Lung (tissue), 12 donors: Measurements from ENCODE around the gene METTL8. TPM values are rescaled to one million over a fixed set of nuclear protein-coding genes. Genes with fewer than 3 reads are reported as not detected.

Experiments used
- ATAC-seq: fragments of 200-7000 bp; cut with Tn5 transposase; one replicate; pipeline ENCODE4 v1.9.1; 2020; ENCODE audit warnings: moderate number of reproducible peaks; ENCODE audit not compliant: insufficient read depth, low FRiP score
- DNase-seq, 3 donors: peaks; one replicate each; pipeline ENCODE4 v3.0.0-alpha.2; 2013 to 2017
- H3K27ac ChIP-seq, 2 donors: one replicate each; pipeline ENCODE4 v1.5.1; 2013; ENCODE audit warnings: mild to moderate bottlenecking in 2 of 2, moderate library complexity in 2 of 2, control low read depth in 1 of 2, inconsistent platforms in 1 of 2, low read depth in 1 of 2, low read length in 1 of 2
- H3K27me3 ChIP-seq, 3 donors: one replicate each; pipeline ENCODE4 v1.5.1; 2013; ENCODE audit warnings: low read length in 2 of 3; ENCODE audit not compliant: control insufficient read depth in 3 of 3, insufficient read depth in 3 of 3
- H3K36me3 ChIP-seq, 4 donors: one replicate each; pipeline ENCODE4 v1.5.1; 2013; ENCODE audit warnings: low read length in 4 of 4, mild to moderate bottlenecking in 1 of 4, moderate library complexity in 1 of 4; ENCODE audit not compliant: control insufficient read depth in 4 of 4, insufficient read depth in 4 of 4
- H3K4me1 ChIP-seq, 5 donors: one replicate each; pipeline ENCODE4 v1.5.1; 2013; ENCODE audit warnings: low read length in 5 of 5, mild to moderate bottlenecking in 2 of 5, moderate library complexity in 1 of 5; ENCODE audit not compliant: control insufficient read depth in 5 of 5, insufficient read depth in 5 of 5
- H3K4me3 ChIP-seq: one replicate; pipeline ENCODE4 v1.5.1; 2013; ENCODE audit warnings: mild to moderate bottlenecking, control low read depth, moderate library complexity
- H3K9ac ChIP-seq, 2 donors: one replicate each; pipeline ENCODE4 v1.5.1; 2013; ENCODE audit warnings: low read length in 2 of 2, control low read depth in 1 of 2; ENCODE audit not compliant: insufficient read depth in 1 of 2
- H3K9me3 ChIP-seq, 4 donors: one replicate each; pipeline ENCODE4 v1.5.1; 2013; ENCODE audit warnings: low read length in 3 of 4, mild to moderate bottlenecking in 1 of 4, moderate library complexity in 1 of 4; ENCODE audit not compliant: control insufficient read depth in 4 of 4, insufficient read depth in 3 of 4
- CTCF ChIP-seq: IDR thresholded peaks from 2 replicates; pipeline ENCODE4 v1.5.1; 2012; ENCODE audit warnings: mild to moderate bottlenecking; ENCODE audit errors: control extremely low read depth, extremely low read depth
- WGBS, 2 donors: extraction: QIAGEN DNeasy Blood & Tissue Kit; methylation state at CpG; one replicate each; pipeline ENCODE4 v1.1.7; 2013; 5-methylcytosine and 5-hydroxymethylcytosine counted together
- polyA plus RNA-seq, 2 donors: library from polyadenylated mRNA; stranded (reverse); fragments of 200-250 nt; gene quantifications; one replicate each; pipeline ENCODE4 v1.2.1, GENCODE V29; 2013
- total RNA-seq, 2 donors: library from RNA; depleted of rRNA in 1 of 2; stranded (reverse); fragments of >200 nt in 1 of 2; gene quantifications; one replicate each; pipeline ENCODE4 v1.2.1, GENCODE V29; 2014 to 2021
- donor health status: control.
- donor health status: control.
- donor health status: Bipolar disorder and iron deficiency.
- donor health status: healthy.
- donor health status: DM: yes; HTN: yes; CAD: no.

The METTL8 gene
- total and polyA plus RNA-seq, 4 donors, result 4.9 to 9.3 (median 8.5) TPM

DNA sequence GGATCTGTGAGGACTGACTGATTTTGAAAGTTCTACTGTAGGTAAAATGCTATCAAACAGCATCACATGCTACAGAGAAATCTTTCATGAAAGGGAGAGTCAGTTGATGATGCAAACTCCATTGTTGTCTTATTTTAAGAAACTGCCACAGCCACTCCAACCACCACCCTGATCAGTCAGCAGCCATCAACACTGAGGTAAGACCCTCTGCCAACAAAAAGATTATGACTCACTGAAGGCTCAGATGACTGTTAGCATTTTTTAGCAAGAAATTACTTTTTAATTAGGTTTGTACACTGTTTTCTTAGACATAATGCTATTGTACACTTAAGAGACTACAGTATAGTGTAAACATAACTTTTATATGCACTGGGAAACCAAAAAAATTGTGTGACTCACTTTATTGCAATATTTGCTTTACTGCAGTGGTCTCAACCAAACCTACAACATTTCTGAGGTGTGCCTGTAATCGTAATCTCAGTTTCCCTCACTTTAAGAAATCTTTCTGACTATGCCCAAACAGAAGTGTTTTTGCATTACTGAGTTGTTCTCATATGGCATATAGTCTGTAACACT, 42.8 kb downstream of the METTL8 start:
- Histone ChIP-seq H3K27ac (no peak overlapping the region), H3K9me3 (no peaks in the 10 kb centered on the region), H3K9ac (no peak overlapping the region), H3K36me3 (no peaks in the 10 kb centered on the region), H3K27me3 (no peaks in the 10 kb centered on the region), H3K4me3 (no peak overlapping the region), H3K4me1 (peaks cover 0 to 8% (median 0%) of the 10 kb centered on the region in 5 donors)
- DNase-seq (peak in 1 of 3 donors; percentile 12), ATAC-seq (no peak)
- no peak for TF ChIP-seq CTCF
- WGBS, 2 donors, result 90 to 98% methylated on average over 1 of the region's 1 CpG

DNA sequence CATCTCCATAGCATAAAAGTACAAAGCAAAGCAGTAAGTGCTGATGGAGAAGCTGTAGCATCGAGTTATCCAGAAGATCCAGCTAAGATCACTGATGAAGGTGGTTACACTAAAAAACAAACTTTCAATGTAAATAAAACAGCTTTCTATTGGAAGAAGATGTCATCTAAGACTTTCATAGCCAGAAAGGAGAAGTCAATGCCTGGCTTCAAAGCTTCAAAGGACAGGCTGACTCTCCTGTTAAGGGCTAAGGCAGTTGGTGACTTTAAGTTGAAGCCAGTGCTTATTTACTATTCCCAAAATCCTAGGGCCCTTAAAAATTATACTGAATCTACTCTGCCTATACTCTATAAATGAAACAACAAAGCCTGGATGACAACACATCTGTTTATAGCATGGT, 44.0 kb downstream of the METTL8 start:
- no peaks in the 10 kb centered on the region for H3K27me3 ChIP-seq
- DNase-seq (no peak), ATAC-seq (no peak)
- 92 to 93% methylated on average over 1 of the region's 1 CpG for WGBS, 2 donors
- no peak overlapping the region for H3K4me3 ChIP-seq
- H3K4me1 ChIP-seq, result peaks cover 0 to 8% (median 0%) of the 10 kb centered on the region in 5 donors
- H3K27ac ChIP-seq, result no peak overlapping the region
- no peak overlapping the region for H3K9ac ChIP-seq
- H3K9me3 ChIP-seq, result no peaks in the 10 kb centered on the region
- H3K36me3 ChIP-seq, result no peaks in the 10 kb centered on the region
- TF ChIP-seq CTCF, result no peak

DNA sequence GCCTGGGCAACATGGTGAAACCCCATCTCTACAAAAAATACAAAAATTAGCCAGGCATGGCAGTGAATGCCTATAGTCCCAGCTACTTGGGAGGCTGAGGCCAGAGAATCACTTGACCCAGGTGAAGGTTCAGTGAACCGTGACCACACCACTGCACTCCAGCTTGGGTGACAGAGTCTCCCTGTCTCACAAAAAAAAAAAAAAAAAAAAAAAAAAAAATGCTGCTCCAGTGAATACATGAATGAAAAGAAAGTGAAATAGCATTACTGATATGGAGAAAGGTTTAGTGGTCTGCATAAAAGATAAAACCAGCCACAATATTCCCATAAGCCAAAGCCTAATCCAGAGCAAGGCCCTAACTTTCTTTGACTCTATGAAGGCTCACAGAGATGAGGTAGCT, 44.5 kb downstream of the METTL8 start:
- DNase-seq, result no peak
- ATAC-seq, result no peak
- whole genome bisulfite sequencing, 2 donors, result 97 to 100% methylated on average over 1 of the region's 1 CpG
- no peak for TF ChIP-seq CTCF
- H3K36me3 ChIP-seq, result no peaks in the 10 kb centered on the region
- H3K4me3 ChIP-seq, result no peak overlapping the region
- no peaks in the 10 kb centered on the region for H3K9me3 ChIP-seq
- no peak overlapping the region for H3K27ac ChIP-seq
- no peak overlapping the region for H3K9ac ChIP-seq
- peaks cover 0 to 8% (median 0%) of the 10 kb centered on the region in 5 donors for H3K4me1 ChIP-seq
- H3K27me3 ChIP-seq, result no peaks in the 10 kb centered on the region

DNA sequence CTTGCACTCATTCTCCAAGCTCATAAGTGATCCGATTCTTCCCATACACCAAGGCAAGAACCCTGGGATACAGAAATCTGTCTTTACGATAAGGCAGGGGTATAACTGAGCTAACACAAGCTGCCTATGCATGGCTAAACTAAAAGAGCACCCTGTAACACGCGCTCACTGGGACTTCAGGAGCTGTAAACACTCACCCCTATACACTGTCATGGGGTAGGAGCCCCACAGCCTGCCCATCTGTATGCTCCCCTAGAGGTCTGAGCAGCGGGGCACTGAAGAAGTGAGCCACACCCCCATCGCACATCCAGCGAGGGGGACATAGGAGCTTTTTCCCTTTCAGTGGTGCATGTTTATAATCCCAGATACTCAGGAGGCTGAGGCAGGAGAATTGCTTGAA, 46.7 kb downstream of the METTL8 start:
- H3K4me3 ChIP-seq, result no peak overlapping the region
- no peak for ATAC-seq
- H3K27me3 ChIP-seq, result no peaks in the 10 kb centered on the region
- H3K27ac ChIP-seq, result no peak overlapping the region
- peaks cover 0 to 8% (median 0%) of the 10 kb centered on the region in 5 donors for H3K4me1 ChIP-seq
- 93% methylated on average over 7 of the region's 7 CpGs for WGBS, 2 donors
- H3K9ac ChIP-seq, result no peak overlapping the region
- no peak for DNase-seq
- TF ChIP-seq CTCF, result no peak
- peaks cover 0 to 3% (median 0%) of the 10 kb centered on the region in 4 donors for H3K9me3 ChIP-seq
- no peaks in the 10 kb centered on the region for H3K36me3 ChIP-seq
